Mucosa of stomach (tissue), 1 donor: Measurements from ENCODE around the gene SLX4.
"Not testable (repeated sequence)": the region's sequence is repeated elsewhere in the genome, so short reads cannot be mapped to it uniquely, and the experiment has no call there.

Experiments used
- H3K27me3 ChIP-seq: one replicate; pipeline ENCODE4 v1.7.0; 2013; ENCODE audit warnings: mild to moderate bottlenecking, low read length; ENCODE audit not compliant: control insufficient read depth, insufficient read depth
- H3K36me3 ChIP-seq: one replicate; pipeline ENCODE4 v1.7.0; 2013; ENCODE audit warnings: low read length; ENCODE audit not compliant: control insufficient read depth, insufficient read depth
- H3K4me1 ChIP-seq: one replicate; pipeline ENCODE4 v1.7.0; 2013; ENCODE audit warnings: mild to moderate bottlenecking, low read length; ENCODE audit not compliant: control insufficient read depth, insufficient read depth
- H3K4me3 ChIP-seq: one replicate; pipeline ENCODE4 v1.7.0; 2013; ENCODE audit warnings: low read length
- H3K9ac ChIP-seq: one replicate; pipeline ENCODE4 v1.7.0; 2013; ENCODE audit warnings: mild to moderate bottlenecking, low read length, moderate library complexity
- H3K9me3 ChIP-seq: one replicate; pipeline ENCODE4 v1.7.0; 2013; ENCODE audit warnings: mild to moderate bottlenecking, low read length, moderate library complexity; ENCODE audit not compliant: control insufficient read depth
- donor health status: Pancreatic carcinoma.

The SLX4 gene

GRCh38 chr16:3638916-3639644, 27.7 kb upstream of the SLX4 start:
- no peaks in the 10 kb centered on the region for H3K36me3 ChIP-seq
- no peak overlapping the region for H3K9ac ChIP-seq
- H3K9me3 ChIP-seq: no peaks in the 10 kb centered on the region
- H3K27me3 ChIP-seq: no peaks in the 10 kb centered on the region
- no peaks in the 10 kb centered on the region for H3K4me1 ChIP-seq
- H3K4me3 ChIP-seq: no peak overlapping the region

- no peaks in the 10 kb centered on the region for H3K9me3 ChIP-seq
- no peaks in the 10 kb centered on the region for H3K36me3 ChIP-seq
- H3K4me1 ChIP-seq: no peaks in the 10 kb centered on the region
- H3K4me3 ChIP-seq: no peak overlapping the region
- no peak overlapping the region for H3K9ac ChIP-seq
- no peaks in the 10 kb centered on the region for H3K27me3 ChIP-seq
These were observed 26.0 kb upstream of the SLX4 start for GRCh38 chr16:3637371-3637923.

GRCh38 chr16:3625911-3626732, 14.7 kb upstream of the SLX4 start:
- H3K9me3 ChIP-seq: no peaks in the 10 kb centered on the region
- H3K4me1 ChIP-seq: no peaks in the 10 kb centered on the region
- no peaks in the 10 kb centered on the region for H3K36me3 ChIP-seq
- H3K27me3 ChIP-seq: no peaks in the 10 kb centered on the region
- no peak overlapping the region for H3K9ac ChIP-seq
- no peak overlapping the region for H3K4me3 ChIP-seq

GRCh38 chr16:3625331-3625730, 13.9 kb upstream of the SLX4 start:
- Histone ChIP-seq H3K4me1 (peaks cover under 1% of the 10 kb centered on the region), H3K4me3 (no peak overlapping the region), H3K27me3 (no peaks in the 10 kb centered on the region), H3K9ac (no peak overlapping the region), H3K36me3 (no peaks in the 10 kb centered on the region), H3K9me3 (no peaks in the 10 kb centered on the region)

GRCh38 chr16:3623642-3624041, 12.2 kb upstream of the SLX4 start:
- Histone ChIP-seq H3K9me3 (no peaks in the 10 kb centered on the region), H3K27me3 (no peaks in the 10 kb centered on the region), H3K36me3 (no peaks in the 10 kb centered on the region), H3K4me1 (peaks cover 3% of the 10 kb centered on the region), H3K4me3 (no peak overlapping the region), H3K9ac (no peak overlapping the region)

GRCh38 chr16:3618769-3619141, 7.3 kb upstream of the SLX4 start:
- no peaks in the 10 kb centered on the region for H3K36me3 ChIP-seq

GRCh38 chr16:3612510-3613466, 1.4 kb upstream of the SLX4 start:
- Histone ChIP-seq H3K4me1 (peaks cover 18% of the 10 kb centered on the region), H3K4me3 (no peak overlapping the region), H3K27me3 (no peaks in the 10 kb centered on the region), H3K9ac (peak overlapping the region; percentile 88), H3K36me3 (no peaks in the 10 kb centered on the region), H3K9me3 (no peaks in the 10 kb centered on the region)

More at GRCh38 chr16:3618769-3619141, 7.3 kb upstream of the SLX4 start:
- Histone ChIP-seq H3K9me3 (no peaks in the 10 kb centered on the region), H3K4me3 (no peak overlapping the region), H3K4me1 (peaks cover 3% of the 10 kb centered on the region), H3K27me3 (no peaks in the 10 kb centered on the region), H3K9ac (no peak overlapping the region)

- H3K9ac ChIP-seq: peak overlapping the region; percentile 88
- H3K4me3 ChIP-seq: peak overlapping the region; percentile 76
- H3K9me3 ChIP-seq: no peaks in the 10 kb centered on the region
- no peaks in the 10 kb centered on the region for H3K36me3 ChIP-seq
- peaks cover 18% of the 10 kb centered on the region for H3K4me1 ChIP-seq
- H3K27me3 ChIP-seq: no peaks in the 10 kb centered on the region
These were observed 684 bp downstream of the SLX4 start for GRCh38 chr16:3610698-3611145.

GRCh38 chr16:3609895-3610697, 1.3 kb downstream of the SLX4 start:
- Histone ChIP-seq H3K9ac (peak overlapping the region; percentile 88), H3K4me1 (peaks cover 18% of the 10 kb centered on the region), H3K9me3 (no peaks in the 10 kb centered on the region), H3K27me3 (no peaks in the 10 kb centered on the region), H3K4me3 (peak overlapping the region; percentile 76), H3K36me3 (no peaks in the 10 kb centered on the region)

GRCh38 chr16:3608976-3609375, 2.4 kb downstream of the SLX4 start:
- H3K9ac ChIP-seq, H3K36me3 ChIP-seq: not testable (repeated sequence)
- H3K4me1 ChIP-seq: peaks cover 18% of the 10 kb centered on the region

GRCh38 chr16:3608069-3608468, 3.3 kb downstream of the SLX4 start:
- Histone ChIP-seq H3K9me3 (no peaks in the 10 kb centered on the region), H3K4me1 (peaks cover 18% of the 10 kb centered on the region), H3K27me3 (no peaks in the 10 kb centered on the region), H3K9ac (no peak overlapping the region), H3K4me3 (no peak overlapping the region), H3K36me3 (no peaks in the 10 kb centered on the region)

More at GRCh38 chr16:3608976-3609375, 2.4 kb downstream of the SLX4 start:
- H3K27me3 ChIP-seq, H3K9me3 ChIP-seq, H3K4me3 ChIP-seq: not testable (repeated sequence)
